ENCODE measurements around the gene EVL.

Gene EVL

GRCh38 chr14:100126401-100126800 is 61.2 kb downstream of the EVL start:
- no peaks in the 10 kb centered on the region for H3K27me3 Mint-ChIP-seq
- H3K27ac Mint-ChIP-seq = no peak overlapping the region
- no peak overlapping the region for H3K4me3 Mint-ChIP-seq
- no peaks in the 10 kb centered on the region for H3K9me3 Mint-ChIP-seq
- H3K36me3 Mint-ChIP-seq (ENCODE audit: low read depth) = peaks cover 44% of the 10 kb centered on the region
- no peaks in the 10 kb centered on the region for H3K4me1 Mint-ChIP-seq (ENCODE audit: low read depth)

- H3K36me3 Mint-ChIP-seq (ENCODE audit: low read depth) = peaks cover 55% of the 10 kb centered on the region
Measured at GRCh38 chr14:100127853-100128455, 62.7 kb downstream of the EVL start.

GRCh38 chr14:100128688-100129087 is 63.5 kb downstream of the EVL start:
- Mint-ChIP-seq H3K9me3 (no peaks in the 10 kb centered on the region), H3K27ac (no peak overlapping the region), H3K27me3 (no peaks in the 10 kb centered on the region), H3K36me3 (ENCODE audit: low read depth) (peaks cover 53% of the 10 kb centered on the region), H3K4me3 (no peak overlapping the region), H3K4me1 (ENCODE audit: low read depth) (no peaks in the 10 kb centered on the region)

More at GRCh38 chr14:100127853-100128455, 62.7 kb downstream of the EVL start:
- Mint-ChIP-seq H3K27me3 (no peaks in the 10 kb centered on the region), H3K4me3 (no peak overlapping the region), H3K9me3 (no peaks in the 10 kb centered on the region), H3K27ac (no peak overlapping the region), H3K4me1 (ENCODE audit: low read depth) (no peaks in the 10 kb centered on the region)

- peaks cover 55% of the 10 kb centered on the region for H3K36me3 Mint-ChIP-seq (ENCODE audit: low read depth)
- H3K4me3 Mint-ChIP-seq = no peak overlapping the region
- no peak overlapping the region for H3K27ac Mint-ChIP-seq
- no peaks in the 10 kb centered on the region for H3K27me3 Mint-ChIP-seq
- no peaks in the 10 kb centered on the region for H3K4me1 Mint-ChIP-seq (ENCODE audit: low read depth)
- H3K9me3 Mint-ChIP-seq = no peaks in the 10 kb centered on the region
Measured at GRCh38 chr14:100129161-100129589, 64.0 kb downstream of the EVL start.

DNA sequence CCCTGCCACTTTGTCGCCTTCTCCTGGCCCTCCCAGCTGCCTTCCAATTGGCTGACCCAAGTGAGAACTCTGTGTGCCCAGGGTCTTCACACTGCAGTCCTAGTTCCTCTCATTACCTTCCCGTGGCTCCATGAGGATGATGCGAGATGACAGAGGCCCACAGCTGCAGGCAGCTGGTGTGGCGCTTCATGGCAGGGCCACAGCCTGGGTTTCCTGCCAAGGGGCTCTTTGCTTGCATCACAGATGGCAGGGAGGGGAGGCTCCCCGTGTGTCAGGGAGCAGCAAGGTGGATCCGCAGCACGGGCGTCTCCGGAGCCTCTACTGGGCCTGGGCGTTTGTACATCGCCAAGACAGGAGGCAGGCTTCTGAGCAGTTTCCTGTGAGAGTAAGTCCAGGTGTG is 65.3 kb downstream of the EVL start:
- no peaks in the 10 kb centered on the region for H3K27me3 Mint-ChIP-seq
- peak overlapping the region; percentile 71 for H3K27ac Mint-ChIP-seq
- H3K4me1 Mint-ChIP-seq (ENCODE audit: low read depth) = no peaks in the 10 kb centered on the region
- peaks cover 50% of the 10 kb centered on the region for H3K36me3 Mint-ChIP-seq (ENCODE audit: low read depth)
- no peak overlapping the region for H3K4me3 Mint-ChIP-seq
- H3K9me3 Mint-ChIP-seq = no peaks in the 10 kb centered on the region

- Mint-ChIP-seq H3K27ac (peak overlapping the region; percentile 71), H3K36me3 (ENCODE audit: low read depth) (peaks cover 52% of the 10 kb centered on the region), H3K4me1 (ENCODE audit: low read depth) (no peaks in the 10 kb centered on the region), H3K4me3 (no peak overlapping the region), H3K27me3 (no peaks in the 10 kb centered on the region), H3K9me3 (no peaks in the 10 kb centered on the region)
Measured at GRCh38 chr14:100131181-100131580, 66.0 kb downstream of the EVL start.

GRCh38 chr14:100132161-100132902 is 67.1 kb downstream of the EVL start:
- no peaks in the 10 kb centered on the region for H3K4me1 Mint-ChIP-seq (ENCODE audit: low read depth)
- H3K36me3 Mint-ChIP-seq (ENCODE audit: low read depth) = peaks cover 55% of the 10 kb centered on the region
- no peaks in the 10 kb centered on the region for H3K9me3 Mint-ChIP-seq
- H3K27me3 Mint-ChIP-seq = no peaks in the 10 kb centered on the region
- H3K27ac Mint-ChIP-seq = no peak overlapping the region
- no peak overlapping the region for H3K4me3 Mint-ChIP-seq

DNA sequence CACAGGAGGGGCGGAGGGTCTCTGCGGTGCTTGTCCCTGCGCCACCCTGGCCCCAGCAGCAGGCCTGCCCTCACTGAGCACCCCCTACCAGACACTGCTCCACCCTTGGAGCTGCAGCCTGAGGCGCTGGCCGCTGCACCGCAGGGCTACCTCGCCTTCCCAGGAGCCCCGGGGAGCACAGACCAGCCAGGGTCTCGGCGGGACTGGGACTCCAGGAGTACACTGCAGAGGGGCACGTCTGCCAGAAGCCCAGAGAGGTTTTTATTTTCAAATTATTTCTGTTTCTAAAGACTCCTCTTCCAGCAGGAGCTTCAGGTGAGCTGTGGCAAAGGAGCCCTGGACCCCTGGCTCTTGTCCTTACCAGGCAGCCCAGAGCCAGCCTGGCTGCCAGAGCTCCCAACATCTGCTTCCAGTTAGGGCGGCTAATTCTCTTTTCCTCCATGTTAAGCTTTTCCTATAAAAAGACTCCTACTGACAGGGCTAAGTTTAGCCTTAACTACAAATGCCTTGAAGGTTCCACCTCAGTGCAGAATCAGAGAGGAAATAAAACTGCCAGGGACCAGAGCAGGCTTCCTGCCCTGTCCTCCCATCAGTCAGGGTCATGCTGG is 67.8 kb downstream of the EVL start:
- Mint-ChIP-seq H3K36me3 (ENCODE audit: low read depth) (peaks cover 52% of the 10 kb centered on the region), H3K27ac (peak overlapping the region; percentile 45), H3K4me3 (no peak overlapping the region)

DNA sequence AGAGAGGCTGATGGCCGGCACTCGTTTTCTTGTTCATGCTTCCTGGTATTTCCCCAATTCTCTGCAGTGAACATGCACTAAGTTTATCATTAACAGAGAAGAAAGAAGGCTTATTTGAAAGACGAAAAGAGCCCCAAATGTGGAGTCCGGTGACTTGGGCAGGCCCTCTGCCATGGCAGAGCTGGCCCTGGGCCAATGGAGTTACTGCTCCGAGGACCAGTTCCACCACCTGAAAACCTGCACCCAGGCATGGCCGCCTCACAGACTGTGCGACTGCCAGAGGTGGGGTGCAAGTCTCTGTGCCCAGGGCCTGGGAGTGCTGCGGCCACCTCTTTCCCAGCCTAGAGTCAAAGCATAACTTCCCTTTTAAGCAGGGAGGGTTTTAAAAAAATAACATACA is 69.4 kb downstream of the EVL start:
- H3K36me3 Mint-ChIP-seq (ENCODE audit: low read depth) = peaks cover 53% of the 10 kb centered on the region
- no peak overlapping the region for H3K4me3 Mint-ChIP-seq
- no peaks in the 10 kb centered on the region for H3K9me3 Mint-ChIP-seq
- H3K4me1 Mint-ChIP-seq (ENCODE audit: low read depth) = no peaks in the 10 kb centered on the region
- no peaks in the 10 kb centered on the region for H3K27me3 Mint-ChIP-seq
- H3K27ac Mint-ChIP-seq = no peak overlapping the region

More for the DNA sequence above, 67.8 kb downstream of the EVL start:
- H3K4me1 Mint-ChIP-seq (ENCODE audit: low read depth) = no peaks in the 10 kb centered on the region
- no peaks in the 10 kb centered on the region for H3K9me3 Mint-ChIP-seq
- no peaks in the 10 kb centered on the region for H3K27me3 Mint-ChIP-seq

DNA sequence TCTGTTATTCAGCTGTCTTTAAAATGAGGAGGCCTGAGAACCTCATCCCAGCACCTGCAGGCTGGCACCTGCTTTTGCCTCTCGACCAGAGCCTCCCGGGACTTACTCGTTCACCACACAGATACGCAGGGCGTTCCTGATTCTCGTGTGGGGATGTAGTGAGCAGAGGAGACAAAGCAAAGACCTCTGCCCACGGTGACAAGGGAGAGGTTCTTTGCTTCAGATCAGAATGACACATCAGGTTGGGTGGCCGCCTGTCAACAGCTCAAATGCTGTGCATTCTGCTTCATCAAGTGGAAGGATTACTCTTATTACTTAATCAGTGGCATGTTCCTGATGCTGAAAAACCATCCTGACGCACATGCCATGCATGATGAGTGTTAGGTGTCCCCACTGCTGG is 69.9 kb downstream of the EVL start:
- H3K4me3 Mint-ChIP-seq = no peak overlapping the region
- H3K9me3 Mint-ChIP-seq = no peaks in the 10 kb centered on the region
- H3K36me3 Mint-ChIP-seq (ENCODE audit: low read depth) = peaks cover 48% of the 10 kb centered on the region
- H3K4me1 Mint-ChIP-seq (ENCODE audit: low read depth) = no peaks in the 10 kb centered on the region
- H3K27ac Mint-ChIP-seq = no peak overlapping the region
- H3K27me3 Mint-ChIP-seq = no peaks in the 10 kb centered on the region

DNA sequence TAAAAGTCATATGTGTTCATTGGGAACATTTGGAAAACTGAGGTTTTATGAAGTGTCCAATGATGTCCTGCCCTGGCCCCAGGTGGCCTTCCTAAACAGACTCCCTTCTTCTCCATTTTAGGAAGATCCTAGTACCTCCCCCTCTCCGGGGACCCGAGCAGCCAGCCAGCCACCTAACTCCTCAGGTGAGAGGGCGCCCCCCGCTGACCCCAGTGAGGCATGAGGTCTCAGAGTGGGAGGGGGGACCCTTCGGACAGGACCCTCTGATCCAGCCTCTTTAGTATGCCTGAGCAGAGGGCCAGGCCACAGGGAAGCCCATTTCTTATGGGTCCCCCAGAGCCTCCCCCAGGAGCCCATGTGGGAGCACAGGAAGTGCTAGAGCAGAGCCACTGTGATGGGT is 70.6 kb downstream of the EVL start:
- Mint-ChIP-seq H3K9me3 (no peaks in the 10 kb centered on the region), H3K36me3 (ENCODE audit: low read depth) (peaks cover 44% of the 10 kb centered on the region), H3K27me3 (no peaks in the 10 kb centered on the region), H3K4me1 (ENCODE audit: low read depth) (no peaks in the 10 kb centered on the region), H3K27ac (no peak overlapping the region), H3K4me3 (no peak overlapping the region)

- Mint-ChIP-seq H3K4me3 (no peak overlapping the region), H3K27me3 (no peaks in the 10 kb centered on the region), H3K4me1 (ENCODE audit: low read depth) (no peaks in the 10 kb centered on the region), H3K36me3 (ENCODE audit: low read depth) (peaks cover 33% of the 10 kb centered on the region), H3K9me3 (no peaks in the 10 kb centered on the region), H3K27ac (no peak overlapping the region)
Measured at GRCh38 chr14:100137173-100137572, 72.0 kb downstream of the EVL start.

DNA sequence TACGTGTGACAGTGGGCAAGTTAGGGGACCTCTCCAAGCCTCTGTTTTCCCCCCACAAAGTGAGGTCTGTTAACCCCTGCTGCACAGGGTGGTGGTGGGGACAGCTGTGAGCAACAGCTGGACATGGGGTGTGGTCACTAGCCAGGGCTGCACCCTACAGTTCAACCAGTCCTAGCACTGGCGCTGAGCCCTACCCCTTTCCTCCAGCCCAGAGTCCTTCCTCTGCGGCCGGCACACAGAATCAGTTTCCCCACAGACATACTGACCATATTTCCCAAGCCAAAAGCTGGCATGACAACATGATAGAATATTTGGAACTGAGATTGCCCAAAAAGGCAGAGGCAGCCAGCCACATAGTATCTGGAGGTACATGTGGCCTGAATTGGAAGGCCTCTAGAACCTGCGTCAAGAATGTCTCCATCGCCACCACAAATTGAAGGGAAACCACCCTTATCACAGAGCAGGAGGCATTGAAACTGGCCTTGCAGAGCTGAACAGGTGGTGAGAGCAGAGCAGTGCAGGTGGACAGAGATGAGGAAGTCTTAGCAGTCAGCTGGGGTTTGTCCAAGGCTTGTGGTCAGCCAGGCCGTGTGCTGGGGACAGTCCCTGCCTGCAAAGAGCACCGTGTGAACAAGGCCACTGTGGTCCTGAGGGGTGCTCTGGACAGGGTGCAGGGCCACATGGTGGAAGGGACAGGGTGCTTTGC is 73.0 kb downstream of the EVL start:
- Mint-ChIP-seq H3K4me1 (ENCODE audit: low read depth) (no peaks in the 10 kb centered on the region), H3K9me3 (no peaks in the 10 kb centered on the region), H3K36me3 (ENCODE audit: low read depth) (peaks cover 25% of the 10 kb centered on the region), H3K27ac (peak overlapping the region; percentile 49), H3K27me3 (no peaks in the 10 kb centered on the region), H3K4me3 (no peak overlapping the region)

DNA sequence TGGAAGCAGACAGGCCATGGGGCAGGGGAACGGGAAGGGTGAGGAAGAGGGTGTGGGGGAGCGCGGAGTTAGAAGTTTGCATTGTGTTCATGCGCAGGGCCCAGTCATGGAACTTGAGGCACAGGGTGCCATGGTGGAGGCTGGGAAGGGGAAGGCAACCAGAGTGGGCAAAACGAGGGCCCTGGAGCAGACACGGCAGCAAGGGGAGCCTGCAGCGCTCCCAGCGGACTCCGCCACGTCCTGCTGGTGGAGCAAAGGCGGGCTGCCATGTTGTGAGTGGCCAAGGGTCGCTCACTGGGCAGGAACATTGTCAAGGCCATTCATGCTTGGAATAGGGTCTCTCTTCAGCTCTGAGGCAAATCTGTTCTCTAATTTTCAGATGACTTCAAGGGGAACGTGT is 73.7 kb downstream of the EVL start:
- Mint-ChIP-seq H3K9me3 (no peaks in the 10 kb centered on the region), H3K27me3 (no peaks in the 10 kb centered on the region), H3K27ac (no peak overlapping the region), H3K4me1 (ENCODE audit: low read depth) (no peaks in the 10 kb centered on the region), H3K36me3 (ENCODE audit: low read depth) (peaks cover 20% of the 10 kb centered on the region), H3K4me3 (no peak overlapping the region)

DNA sequence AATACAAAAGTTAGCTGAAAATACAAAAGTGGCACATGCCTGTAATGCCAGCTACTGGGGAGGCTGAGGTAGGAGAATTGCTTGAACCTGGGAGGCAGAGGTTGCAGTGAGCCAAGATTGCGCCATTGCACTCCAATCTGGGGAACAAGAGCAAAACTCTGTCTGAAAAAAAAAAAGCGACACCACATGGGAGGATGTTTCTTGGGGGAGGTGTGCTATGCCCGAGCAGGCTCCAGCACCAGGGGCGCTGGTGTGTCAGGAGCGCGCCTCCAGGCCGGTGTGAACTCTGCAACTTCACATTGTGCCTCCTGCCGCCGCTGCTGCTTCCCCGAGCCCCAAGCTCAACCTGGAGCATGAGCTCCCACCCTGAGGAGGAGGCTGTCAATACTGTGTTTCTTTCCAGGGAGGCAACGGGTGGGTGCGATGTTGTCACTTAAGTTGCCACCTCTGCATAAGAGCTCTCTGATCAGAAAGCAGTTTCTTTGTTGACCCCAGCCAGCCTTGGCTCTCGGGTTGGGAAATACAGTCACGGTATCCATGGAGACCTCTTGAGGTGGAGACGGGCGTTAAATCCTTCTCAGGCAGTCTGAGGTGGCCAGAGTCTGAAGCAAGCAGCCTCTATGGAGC is 75.3 kb downstream of the EVL start:
- Mint-ChIP-seq H3K36me3 (ENCODE audit: low read depth) (peaks cover 15% of the 10 kb centered on the region), H3K27ac (peak overlapping the region; percentile 55), H3K9me3 (no peaks in the 10 kb centered on the region), H3K4me1 (ENCODE audit: low read depth) (no peaks in the 10 kb centered on the region), H3K27me3 (no peaks in the 10 kb centered on the region), H3K4me3 (no peak overlapping the region)

All from stimulated activated naive CD8-positive, alpha-beta T cell treated with anti-CD3 and anti-CD28 coated beads, Interleukin-15, Interleukin-2, amounts not matched to agents 100 ng/mL and 50 ng/mL, for 24 hours (primary cell).